ENCODE data around the gene CHD6.

The CHD6 gene

DNA sequence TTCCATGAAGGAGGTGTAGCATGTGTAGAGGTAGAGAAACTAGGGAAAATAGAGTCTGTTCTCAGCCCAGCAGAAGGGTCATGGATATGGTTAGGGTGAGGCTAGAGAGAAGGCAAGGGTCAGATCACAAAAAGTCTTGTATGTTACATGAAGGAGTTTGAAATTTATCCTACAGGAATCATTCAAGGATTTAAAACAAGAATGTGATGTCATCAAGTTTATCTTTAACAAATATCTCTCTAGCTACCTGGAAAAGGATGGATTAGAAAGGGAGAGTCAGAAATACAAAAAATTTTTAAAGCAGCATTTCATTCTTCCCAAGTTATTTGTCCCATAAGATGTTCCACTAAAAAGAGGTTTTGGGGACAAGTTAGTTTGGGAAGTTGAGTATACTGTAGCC lies 4.4 kb upstream of the CHD6 start:
- no peak for DNase-seq

DNA sequence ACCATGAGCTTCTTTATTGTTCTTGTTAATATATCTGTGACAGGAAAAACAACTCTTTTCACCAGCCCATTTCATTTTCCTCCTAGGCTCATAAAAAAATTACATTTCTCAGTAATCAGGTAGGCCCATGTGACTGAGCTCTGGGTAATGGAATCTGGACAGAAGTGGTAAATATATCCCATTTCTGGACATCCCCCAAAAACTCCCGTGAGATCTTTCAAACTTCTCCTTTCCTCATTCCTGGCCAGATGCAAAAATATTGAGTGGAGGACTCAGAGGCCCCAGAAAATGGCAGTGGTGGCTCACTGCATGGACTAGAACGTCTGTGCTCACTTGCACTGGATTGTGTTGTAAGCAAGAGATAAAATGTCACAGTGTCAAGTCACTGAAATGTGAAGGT lies 3.8 kb upstream of the CHD6 start:
- no peak for DNase-seq

DNA sequence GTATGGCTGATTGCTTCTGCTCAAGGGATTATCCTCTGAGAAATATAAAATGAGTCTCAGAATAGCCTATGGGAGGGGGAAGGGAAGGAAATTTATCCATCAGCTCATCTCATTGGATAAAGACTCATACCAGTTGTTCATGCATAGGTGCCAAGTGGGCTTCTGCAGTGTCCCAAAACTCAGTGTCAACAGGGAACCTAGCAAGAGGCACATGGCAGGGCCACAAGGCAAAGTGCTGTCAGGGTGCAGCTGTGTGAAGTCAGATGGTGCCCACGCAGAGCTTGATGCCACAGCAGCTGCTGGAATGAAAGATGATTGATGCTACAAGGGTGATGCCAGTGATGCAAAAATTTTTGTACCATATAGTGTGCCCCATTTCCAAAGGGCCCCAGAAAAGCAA lies 3.2 kb upstream of the CHD6 start:
- no peak for DNase-seq

DNA sequence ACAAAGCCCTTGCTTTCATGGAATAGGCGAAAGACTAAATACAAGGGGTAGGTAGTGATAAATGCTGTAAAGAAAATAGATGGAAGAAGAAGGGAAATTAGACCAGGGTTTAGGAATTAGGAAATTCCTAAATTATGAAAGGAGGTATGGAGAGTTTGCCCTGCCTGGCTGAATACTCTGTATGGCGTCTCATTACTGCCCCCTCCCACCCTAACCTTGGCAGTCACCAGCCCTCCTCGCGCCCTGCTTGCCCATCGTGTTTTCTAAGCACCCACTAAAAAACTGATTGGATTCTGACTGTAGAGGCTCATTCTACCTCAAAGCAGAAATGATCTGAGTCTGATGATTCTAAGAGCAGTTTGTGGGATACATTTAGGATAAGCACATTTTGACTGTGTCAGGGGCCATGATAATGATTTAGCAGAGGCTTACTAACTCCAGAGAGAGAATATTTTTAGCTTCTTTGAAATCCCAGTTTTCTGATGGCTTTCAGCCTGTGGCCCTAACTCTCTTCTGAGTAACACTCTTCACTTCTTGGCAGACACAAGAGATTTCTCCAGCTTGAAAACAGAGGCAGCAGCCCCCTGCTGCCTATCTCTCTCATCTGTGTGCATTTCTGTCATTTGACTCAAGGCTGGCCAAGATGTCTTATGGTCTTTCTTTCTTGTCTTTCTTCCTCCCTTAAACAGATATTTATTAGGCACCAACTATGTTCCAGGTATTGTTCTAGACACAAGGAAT lies 1.4 kb upstream of the CHD6 start:
- DNase-seq: no peak

DNA sequence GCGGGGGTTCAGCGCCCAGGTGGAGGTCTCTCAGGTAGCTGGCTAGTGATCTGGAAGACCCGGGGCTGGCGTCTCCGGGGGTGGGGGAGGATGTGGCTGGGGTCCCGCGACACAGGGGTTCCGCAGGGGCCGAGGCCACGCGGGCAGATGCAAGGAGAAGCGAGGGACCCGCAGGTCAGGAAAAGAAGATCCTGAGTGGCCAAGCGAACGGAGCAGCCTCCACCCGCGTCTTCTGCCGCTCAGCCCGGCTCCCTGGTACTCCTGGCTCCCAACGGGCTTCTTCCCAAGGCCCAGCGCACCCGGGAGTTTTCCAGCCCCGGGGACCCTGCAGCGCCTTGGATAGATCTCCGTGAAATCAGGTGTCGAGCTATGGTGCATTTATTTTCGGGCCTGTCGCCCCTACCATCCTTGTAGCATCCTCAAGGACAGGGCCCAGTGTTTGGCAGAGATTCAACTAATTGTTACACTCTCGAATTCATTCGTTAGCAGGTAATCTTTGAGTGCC lies 682 bp upstream of the CHD6 start:
- DNase-seq: no peak

DNA sequence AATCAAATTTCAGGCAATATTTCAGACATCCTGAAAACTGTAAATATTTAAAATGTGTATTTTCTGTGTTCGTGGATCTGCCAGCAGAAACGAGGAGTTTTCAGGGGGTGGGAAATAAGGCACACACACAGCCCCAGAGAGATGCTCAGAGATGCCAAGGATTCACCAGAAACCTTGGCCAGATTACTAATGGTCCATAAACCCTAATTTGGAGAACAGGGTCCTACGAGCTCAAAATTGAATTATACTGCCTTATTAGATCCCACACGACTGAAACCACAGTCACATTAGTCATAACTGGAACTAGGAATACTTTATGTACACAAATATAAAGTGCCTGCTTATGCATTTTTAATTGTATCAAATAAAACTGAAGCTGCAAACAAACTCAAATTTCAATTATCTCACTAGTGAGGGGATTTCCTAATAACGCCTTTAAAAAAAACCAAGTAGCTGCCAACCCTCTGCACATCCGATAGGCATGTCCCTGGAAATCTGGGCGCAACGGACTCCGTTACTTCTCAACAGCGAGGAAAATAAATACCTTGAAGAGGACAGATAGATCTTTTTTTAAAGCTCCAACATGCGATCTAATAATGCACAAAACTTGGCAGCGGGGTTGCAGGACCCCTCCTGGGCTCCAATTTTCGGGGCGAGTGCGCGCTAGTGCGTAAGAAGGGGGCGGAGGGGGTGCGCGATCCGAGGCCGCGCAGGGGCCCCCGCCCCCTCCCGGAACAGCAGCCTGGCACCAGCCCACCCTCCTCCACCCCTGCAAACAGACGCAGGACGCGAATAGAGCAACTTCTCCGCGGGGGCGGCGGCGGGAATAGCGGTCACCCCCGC lies 897 bp downstream of the CHD6 start:
- peak; percentile 33 to 63 for DNase-seq

DNA sequence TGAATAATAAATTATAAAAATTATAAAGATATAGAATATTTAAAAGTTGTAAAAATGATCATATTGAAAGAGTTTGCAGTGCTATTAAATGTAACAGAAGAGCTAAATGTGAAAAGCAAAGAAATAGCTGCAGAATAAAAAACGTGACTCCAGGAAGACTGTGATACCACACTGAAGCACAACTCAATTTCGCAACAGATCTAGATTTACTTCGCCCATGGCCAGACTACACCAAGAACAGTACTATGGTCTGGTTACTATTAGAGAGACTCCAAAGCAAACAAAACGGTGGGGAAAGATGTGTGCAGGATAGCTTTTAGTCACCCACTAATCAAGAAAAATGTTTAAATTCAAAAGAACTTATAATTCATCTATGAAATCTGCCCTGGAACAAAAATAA lies 1.9 kb downstream of the CHD6 start:
- no peak for DNase-seq

DNA sequence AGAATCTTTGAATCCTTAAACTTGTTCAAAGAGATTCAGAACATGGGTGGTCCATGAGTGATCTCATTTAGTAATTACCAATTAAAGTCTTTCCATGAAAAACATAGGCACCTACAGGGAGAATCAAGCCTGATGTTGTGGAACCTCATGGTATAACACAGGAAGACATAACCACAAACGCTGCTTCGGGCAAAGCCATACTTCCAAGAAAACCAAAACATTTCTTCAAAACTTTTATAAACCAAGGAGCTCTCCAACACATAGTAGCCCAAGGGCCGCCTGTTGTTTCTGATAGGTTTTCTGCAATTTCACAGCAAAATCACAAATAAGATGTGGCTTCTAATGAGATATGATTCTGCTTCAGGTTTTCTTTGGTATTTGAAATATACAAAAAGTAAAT lies 2.5 kb downstream of the CHD6 start:
- DNase-seq: no peak

DNA sequence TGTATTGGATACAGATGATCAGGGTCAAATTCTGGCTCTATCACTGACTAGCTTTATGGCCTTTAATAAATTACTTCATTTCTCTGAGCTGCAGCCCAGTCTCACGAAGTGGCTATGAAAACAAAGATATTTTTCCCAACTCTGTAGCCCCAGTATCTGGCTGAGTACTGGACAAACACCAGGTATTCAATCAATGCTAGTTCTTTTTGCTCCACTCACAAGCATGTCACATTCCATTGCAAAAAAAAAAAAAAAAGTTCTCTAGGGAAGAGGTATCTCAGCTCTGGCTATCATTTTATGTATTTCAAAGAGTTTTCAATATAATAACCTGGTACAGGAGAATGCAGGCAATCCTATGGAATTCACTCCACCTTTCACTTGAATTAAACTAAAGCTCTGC lies 3.1 kb downstream of the CHD6 start:
- no peak for DNase-seq

DNA sequence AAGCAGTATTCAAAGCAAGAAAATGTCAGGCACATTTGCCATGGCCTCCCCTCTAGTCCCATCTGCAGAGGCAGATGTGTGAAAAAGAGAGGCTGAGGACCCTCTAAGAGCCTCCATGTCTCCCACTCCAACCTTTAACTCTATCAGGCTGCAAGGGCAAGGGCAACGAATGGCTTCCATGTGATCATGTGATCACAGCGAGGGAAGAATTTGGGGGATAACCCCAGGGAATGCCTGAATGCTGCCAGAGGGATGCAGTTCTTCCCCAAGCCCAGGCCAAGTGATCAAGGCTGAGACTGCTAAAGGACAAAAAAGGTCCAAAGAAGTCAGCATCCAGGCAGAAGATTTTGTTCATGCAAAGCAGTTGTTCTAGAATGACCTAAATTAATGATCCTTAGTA lies 4.9 kb downstream of the CHD6 start:
- DNase-seq: no peak

DNA sequence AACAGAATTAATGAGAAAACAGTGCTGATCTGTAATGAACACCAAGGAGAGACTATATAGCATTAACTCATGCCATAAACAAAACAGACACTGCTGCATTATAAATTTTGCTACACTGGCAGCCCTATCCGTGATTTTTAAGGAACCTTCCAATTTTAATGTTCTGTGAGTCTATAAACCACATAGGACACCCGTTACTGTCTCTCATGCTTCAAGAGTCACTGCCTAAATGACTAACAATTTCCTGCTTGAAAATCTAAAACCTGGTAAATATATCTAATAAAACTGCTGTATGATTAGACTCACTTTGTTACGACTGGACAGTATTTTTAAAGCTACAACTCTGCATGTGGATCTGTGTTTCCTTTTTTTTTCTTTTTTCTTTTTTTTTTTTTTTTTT lies 8.7 kb downstream of the CHD6 start:
- DNase-seq: no peak

DNA sequence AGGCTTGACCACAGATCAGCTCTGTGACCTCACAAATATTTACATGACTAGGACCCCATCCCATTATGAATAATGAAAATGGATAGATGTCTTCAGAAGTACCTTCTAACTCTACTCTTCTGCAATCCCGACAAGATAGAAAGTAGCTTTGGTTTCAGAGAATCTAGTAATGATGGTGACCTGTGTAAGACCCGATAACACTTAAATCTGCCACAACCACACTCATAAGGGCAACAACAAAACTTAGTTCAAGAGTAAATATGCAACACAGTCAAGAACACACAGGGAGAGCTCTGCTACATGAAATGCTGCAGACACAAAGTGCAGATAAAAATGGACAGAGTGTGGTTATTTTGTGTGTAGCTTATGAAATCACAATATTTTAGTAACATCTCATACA lies 9.6 kb downstream of the CHD6 start:
- no peak for DNase-seq

DNA sequence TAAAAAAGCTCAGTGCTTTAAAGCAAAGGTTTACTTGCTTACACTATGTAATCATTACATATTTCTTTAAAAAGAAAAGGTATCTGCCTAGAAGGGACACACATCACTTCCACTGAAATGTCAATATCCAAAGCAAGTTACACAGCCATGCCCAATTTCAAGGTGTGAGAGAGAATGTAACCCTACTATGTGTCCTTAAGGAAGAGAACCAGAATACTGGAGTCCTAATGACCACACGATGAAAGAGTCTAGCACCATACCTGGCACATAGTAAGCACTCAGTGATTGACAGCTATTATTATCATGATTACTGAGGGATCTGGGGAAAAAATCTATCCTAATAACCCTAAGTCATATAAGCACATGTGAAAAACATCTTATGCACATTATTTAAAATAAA lies 10.4 kb downstream of the CHD6 start:
- no peak for DNase-seq

DNA sequence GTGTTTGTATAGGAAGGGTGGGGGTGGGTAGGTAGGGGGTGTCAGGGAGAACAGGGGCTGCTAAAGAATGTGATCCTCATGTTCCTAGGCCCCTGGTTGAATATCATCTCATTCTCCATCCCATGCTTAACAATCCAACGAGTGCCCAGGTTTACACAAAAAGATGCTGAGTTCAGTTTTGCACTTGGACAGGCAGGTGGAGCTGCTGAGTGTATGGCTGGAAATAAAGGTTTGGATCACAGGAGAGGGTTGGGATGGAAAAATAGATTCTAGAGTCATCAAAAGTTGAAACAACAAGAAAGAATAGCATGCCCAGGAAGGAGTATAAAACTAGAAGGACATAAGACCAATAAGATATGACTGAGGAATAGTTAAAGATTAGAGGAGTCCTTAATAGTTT lies 14.2 kb downstream of the CHD6 start:
- DNase-seq: no peak

DNA sequence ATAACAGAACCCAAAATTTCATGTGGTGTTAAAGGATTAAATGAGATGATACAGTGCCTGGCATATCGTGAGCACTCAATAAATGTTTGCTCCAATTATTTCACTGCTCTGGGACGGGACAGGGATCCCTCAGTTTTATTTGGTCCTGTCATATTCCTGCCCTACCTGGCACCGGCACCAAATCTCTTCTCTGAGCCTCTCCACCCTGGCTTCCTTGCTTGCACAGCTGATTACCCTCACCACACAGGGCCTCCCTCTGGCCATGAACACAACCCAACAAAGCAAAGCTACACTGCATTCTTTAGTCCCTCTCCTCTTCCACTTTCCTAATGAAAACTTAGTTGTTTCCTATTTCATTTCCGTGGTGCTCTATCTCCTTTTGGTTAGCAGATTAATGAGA lies 16.4 kb downstream of the CHD6 start:
- no peak for DNase-seq

DNA sequence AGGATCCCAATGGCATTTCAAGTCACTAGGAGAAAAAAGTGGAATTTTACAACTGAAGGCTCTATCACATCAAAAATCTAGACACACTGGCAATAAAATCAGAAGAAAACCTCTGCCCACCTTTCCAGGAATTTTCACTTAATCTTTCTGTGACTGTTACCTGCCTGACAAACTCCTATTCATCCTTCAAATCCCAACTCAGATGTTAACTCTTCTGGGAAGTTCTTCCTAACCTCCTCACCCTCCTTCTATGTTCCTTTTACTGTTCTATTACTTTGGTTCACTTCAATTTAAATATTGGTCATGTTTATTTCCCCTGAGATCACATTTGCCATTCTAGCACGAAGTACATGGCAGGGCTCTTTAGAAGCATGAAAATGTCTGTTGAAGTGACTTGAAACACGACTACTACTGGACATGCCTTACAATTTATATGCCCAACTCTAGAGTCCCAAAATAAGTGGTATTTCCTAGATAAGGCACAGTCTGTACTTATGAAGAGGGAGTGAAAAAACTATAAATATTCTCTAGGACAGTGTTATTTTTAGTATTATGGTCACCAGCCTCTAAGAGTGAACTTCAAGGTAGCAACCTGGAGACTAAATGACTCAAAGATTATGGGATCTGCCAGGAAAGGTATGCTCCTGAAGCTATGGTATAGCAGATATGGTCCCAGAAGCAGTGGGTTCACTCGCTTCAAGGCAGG lies 17.1 kb downstream of the CHD6 start:
- no peak for DNase-seq

DNA sequence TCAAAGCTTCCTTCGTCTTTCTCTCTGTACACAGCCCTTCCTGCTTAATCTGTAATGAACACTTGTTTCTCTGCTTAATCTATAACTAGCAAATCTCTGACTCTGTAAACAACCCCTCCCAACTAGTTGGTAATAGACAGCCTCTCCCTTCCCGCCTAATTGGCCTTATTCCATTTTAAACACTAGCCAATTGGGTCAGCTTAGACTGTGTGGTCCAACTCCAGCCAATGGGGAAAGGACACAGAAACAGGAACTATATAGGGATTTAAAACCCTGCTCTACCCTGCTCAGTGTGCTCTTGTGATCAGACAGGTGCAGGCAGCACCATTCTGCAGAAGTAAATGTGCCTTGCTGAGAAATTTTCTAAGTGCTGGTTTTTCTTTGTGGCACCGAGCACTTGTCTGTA lies 18.5 kb downstream of the CHD6 start:
- DNase-seq: no peak

DNA sequence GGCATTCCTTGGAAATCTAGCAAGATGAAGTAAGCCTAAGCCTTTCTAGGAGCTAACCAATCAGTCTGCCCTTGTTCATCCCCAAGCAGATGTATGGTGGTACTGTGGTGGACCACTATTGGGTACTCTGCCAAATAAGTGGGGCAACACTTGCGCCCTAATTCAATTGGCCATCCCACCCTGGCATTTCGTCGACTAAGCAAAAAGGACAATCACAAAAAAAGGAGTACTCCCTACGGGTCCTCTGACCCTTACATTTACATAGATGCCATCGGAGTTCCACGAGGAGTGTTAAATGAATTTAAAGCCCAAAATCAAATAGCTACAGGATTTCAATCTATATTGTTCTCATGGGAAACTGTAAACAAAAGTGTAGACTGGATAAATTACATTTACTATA lies 19.5 kb downstream of the CHD6 start:
- DNase-seq: no peak

DNA sequence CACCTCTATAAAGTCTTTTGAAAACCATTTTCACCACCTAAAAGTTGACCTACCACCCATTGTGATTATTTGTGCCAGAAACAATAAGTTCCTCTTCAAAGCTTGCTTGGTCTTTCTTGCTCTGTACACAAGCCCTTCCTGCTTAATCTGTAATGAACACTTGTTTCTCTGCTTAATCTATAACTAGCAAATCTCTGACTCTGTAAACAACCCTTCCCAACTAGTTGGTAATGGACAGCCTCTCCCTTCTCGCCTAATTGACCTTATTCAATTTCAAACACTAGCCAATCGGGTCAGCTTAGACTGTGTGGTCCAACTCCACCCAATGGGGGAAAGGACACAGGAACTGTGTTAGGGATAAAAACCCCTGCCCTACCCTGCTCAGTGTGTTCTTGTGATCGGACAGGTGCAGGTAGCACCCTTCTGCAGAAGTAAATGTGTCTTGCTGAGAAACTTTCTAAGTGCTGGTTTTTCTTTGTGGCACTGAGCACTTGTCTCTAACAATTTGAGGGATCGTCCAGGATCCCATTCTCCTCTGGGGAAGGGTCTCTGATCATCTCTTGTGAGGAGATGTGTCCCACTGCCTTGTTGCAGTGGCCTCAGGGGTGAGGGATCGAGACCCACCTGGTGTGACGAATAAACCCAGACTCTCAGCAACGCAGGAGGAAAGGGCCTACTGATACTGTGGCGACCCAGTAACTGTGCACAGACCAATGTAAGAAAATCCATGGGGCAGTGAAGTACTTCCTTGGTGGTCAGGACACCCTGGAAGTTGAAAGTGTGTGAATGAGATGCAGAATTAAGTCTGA lies 23.5 kb downstream of the CHD6 start:
- no peak for DNase-seq

DNA sequence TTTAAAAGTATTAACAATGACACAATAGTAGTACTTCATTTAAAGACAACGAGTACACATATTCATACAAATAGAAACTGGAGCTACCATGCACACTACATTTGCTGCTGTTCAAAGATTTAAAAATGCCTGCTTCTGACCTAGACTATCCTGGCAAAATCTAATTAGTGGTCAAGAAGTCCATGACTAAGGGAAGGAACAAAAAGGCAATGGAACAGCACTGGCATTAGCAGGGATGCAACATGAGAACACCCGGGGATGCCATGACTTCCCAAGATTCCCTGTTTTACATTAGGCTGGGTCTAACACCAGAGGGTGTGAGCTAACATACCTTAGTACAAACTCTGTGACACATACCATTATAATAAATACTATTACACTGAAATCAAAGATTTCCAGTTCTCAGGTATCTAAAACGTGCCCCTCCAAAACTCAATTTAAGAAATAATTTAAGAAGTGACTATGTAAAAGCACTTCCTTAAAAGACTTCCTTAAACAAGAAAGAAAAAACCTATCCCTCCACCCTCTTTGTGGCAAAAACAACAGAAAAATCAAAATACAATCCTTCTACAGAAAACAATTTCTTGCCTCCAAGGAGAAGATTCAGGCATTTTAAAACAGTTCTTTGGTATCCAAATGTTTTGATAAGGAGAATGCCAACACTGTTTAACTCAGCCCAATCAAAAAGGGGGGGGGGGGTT lies 25.5 kb downstream of the CHD6 start:
- no peak for DNase-seq

DNA sequence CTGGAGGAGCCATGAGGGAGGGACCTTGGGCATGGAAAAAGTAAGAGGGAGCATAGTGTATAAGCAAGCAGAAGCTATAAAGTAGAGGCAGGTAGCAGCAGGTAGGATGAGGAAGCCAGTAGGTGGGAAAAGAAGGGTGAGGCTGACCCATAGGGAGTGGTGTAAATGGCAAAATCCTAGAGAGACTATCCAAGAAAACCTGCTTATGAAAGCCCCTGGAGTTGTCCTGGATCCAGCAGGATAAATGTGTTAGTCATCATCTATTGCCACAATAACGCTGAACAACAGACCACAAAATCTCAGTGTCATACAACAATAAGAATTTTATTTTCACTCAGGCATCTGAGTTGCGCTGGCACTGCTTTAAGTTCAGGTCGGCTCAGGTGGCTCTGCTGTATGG lies 30.2 kb downstream of the CHD6 start:
- no peak for DNase-seq

DNA sequence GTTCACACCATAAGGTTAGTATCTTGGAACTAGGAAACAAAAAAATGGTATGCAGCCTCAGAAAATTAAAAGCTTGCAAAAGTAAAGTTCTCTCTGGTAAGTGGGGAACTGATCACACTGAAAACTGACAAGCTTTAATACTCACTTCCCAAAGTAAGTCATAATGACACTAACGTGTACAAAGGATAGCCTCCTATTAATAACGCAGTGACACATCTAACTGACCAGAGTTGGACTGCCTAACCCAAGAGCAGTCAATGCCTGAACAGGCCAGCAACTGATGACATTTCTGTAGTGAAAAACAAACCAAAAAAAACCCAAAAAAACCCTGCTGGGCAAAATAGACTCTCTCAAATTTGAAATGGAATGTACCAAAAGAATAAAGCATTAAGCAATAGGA lies 30.7 kb downstream of the CHD6 start:
- no peak for DNase-seq

Measured in CD4-positive, alpha-beta T cell treated with Interferon alpha-2 for 1 hour (primary cell).